Endometrial microvascular endothelial cells (primary cell): Measurements from ENCODE around the gene KRT10. TPM values are rescaled to one million over a fixed set of nuclear protein-coding genes. Genes with fewer than 3 reads are reported as not detected.
"Not testable (repeated sequence)": the region's sequence is repeated elsewhere in the genome, so short reads cannot be mapped to it uniquely, and the experiment has no call there.

Source experiments
- in situ Hi-C: cut with HindIII; loops from 2 replicates; pipeline ENCODE4 v1.10.0; 2017; ENCODE audit warnings: low sequenced_read_pairs, low pct_unique_long_range_greater_than_20kb; ENCODE audit errors: inconsistent ontology term
- total RNA-seq: library from RNA; depleted of rRNA; stranded (reverse); fragments of >200 nt; gene quantifications from one replicate; pipeline ENCODE4 v1.2.3, GENCODE V29; 2015; ENCODE audit errors: inconsistent ontology term

Gene KRT10
- total RNA-seq, result 6.4 TPM

GRCh38 chr17:40822132-40822812 lies at the start of gene KRT10:
Gene KRT10, minus strand, starts transcription at chr17:40822614. Its CDS starts 29 bp downstream, at chr17:40822585.
- in situ Hi-C loops, result no loop called here

DNA sequence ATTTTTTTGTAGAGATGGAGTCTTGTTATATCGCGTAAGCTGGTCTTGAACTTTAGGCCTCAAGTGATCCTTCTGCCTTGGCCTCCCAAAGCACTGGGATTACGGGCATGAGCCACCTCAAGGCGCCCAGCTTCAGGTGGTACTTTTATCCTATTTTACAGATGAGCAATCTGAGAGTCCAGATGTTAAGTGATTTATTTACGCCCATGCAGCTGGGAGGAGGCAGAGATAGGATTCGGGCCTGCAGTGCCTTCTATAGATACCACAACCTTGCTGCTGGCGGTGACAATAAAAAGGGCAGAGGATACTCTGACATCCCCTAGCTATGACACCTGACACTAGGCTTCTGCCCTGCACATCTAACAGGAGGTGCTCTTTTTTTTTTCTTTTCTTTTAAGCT lies 48.9 kb upstream of the KRT10 start:
- in situ Hi-C loops, result no loop called here

GRCh38 chr17:40870136-40870535 lies 47.7 kb upstream of the KRT10 start:
- in situ Hi-C loops, result no loop called here

GRCh38 chr17:40866838-40867237 lies 44.4 kb upstream of the KRT10 start, which contains the start of gene KRT12:
Gene KRT12, minus strand, starts transcription at chr17:40867223. Its CDS starts 37 bp downstream, at chr17:40867186.
- in situ Hi-C loops, result no loop called here

- in situ Hi-C loops, result no loop called here
Observed at GRCh38 chr17:40864661-40865390, 42.4 kb upstream of the KRT10 start.

GRCh38 chr17:40862985-40863733 lies 40.7 kb upstream of the KRT10 start:
- in situ Hi-C loops, result no loop called here

DNA sequence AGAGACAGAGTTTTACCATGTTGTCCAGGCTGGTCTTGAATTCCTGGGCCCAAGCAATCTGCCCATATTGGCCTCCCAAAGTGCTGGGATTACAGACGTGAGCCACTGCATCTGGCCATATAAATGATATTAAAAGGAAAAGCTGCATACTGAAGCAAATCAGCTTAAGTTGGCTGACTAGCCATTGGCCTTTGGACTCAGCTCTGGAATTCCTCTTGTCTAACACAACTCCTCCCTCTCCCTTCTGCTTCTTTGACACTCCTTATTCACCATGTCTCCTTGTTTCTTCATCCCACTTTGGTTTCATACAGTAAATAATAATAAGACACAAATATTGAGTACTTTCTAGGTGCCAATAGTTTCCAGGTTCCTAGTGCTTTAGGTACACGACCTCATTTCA lies 37.1 kb upstream of the KRT10 start:
- in situ Hi-C loops, result no loop called here

DNA sequence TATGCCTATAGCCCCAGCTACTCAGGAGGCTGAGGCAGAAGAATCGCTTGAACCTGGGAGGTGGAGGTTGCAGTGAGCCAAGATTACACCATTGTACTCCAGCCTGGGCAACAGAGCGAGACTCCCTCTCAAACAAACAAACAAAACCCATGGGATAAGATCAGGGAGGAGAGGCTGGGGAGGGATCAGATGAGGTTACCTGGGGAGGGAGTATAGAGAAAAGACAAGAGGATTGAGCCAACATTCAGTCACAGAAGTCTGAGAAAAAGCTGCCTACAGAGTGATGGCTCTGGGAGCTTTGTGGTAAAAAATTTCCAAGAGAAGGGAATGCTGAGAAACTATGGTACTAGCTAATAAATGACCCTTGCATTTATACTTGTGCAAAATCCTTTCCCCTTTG lies 36.3 kb upstream of the KRT10 start:
- in situ Hi-C loops, result not testable (repeated sequence)

GRCh38 chr17:40857535-40857934 lies 35.1 kb upstream of the KRT10 start:
- in situ Hi-C loops, result no loop called here

DNA sequence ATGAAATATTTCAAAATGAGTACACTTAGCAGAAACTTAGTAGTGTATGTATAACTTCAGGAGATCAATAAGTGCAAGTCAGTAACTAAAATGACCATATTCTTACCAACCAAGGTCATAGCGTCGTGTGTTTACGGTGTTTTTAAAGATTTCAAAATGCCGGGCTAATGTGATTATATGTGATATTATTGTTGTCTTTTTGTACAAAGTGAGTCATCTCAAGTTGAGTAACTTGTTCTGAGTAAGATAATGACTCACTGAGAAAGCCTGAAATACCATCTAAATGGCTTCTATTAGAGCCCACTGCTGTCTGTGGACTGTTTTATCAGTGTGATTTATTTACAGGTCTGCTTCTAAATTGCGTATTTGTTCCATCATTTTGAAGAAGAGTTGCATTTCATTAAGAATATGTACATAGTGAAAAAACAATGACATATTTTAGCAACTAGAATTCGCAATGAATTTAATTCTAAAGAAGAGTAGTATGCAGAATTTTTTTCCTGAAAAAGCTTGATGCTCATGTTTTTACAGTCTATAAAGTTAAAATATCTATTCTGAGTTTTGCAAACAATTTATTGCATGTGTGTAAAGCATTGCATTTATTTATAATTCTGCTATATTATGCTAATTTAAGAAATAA lies 31.9 kb upstream of the KRT10 start:
- in situ Hi-C loops, result no loop called here

DNA sequence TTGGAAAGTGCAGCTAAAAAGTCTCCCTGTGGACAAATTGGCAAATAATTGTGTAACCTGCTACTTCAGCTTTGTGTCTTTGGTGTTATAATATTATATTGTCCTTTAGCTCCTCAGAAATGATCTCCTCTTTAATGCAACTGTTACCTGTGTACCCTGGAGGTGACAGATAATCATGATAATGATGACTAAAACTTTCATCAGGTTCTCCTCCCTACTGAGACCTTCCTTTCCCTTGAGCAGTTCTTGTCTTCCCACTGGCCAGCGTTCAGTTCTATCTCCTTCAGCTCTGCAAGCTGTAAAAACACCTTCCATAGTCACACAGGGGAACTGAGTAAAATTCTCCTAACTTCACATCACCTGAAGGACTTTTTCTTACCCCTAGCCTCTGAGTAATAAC lies 29.9 kb upstream of the KRT10 start:
- in situ Hi-C loops, result no loop called here

- in situ Hi-C loops, result no loop called here
Observed at GRCh38 chr17:40850293-40850972, 28.0 kb upstream of the KRT10 start.

GRCh38 chr17:40849723-40850122 lies 27.3 kb upstream of the KRT10 start:
- in situ Hi-C loops, result no loop called here

GRCh38 chr17:40848583-40849235 lies 26.3 kb upstream of the KRT10 start:
- in situ Hi-C loops, result no loop called here

GRCh38 chr17:40846515-40847144 lies 24.2 kb upstream of the KRT10 start:
- in situ Hi-C loops, result no loop called here

DNA sequence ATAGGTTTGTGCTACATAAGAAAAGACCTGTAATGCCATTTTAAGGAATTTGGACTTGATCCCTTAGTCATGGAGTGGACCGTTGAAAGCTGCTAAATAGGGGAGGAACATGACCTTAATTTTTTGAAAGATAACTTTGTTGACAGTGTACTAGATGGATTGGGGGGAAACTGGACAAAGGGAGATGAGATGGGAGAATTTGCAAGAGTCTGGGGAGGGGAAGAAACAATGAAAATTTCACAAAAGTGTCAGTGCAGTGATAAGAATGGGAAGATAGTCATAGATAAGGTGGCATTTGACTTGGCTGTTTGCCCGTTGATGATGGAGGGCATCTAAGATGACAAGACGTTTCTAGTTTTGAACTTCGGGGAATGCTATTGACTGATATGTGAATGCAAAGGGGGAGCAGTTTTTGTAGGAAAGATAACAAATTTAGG lies 22.3 kb upstream of the KRT10 start:
- in situ Hi-C loops, result no loop called here

GRCh38 chr17:40843242-40843641 lies 20.8 kb upstream of the KRT10 start:
- in situ Hi-C loops, result no loop called here

GRCh38 chr17:40841246-40841645 lies 18.8 kb upstream of the KRT10 start:
- in situ Hi-C loops, result no loop called here
